Neuronal stem cell (in vitro differentiated cells): ENCODE data around the gene MICAL2.

Source experiments
- DNase-seq: peaks from one replicate; pipeline ENCODE4 v3.0.0-alpha.2; 2013; ENCODE audit warnings: low spot score
- H2AFZ ChIP-seq: one replicate; pipeline ENCODE4 v1.6.1; 2013; ENCODE audit warnings: mild to moderate bottlenecking, low read length, inconsistent platforms
- H2AK5ac ChIP-seq: 2 replicates; pipeline ENCODE4 v1.6.1; 2013; ENCODE audit warnings: low read depth, mild to moderate bottlenecking, inconsistent platforms, low read length, moderate library complexity, mixed read lengths
- H2BK120ac ChIP-seq: 2 replicates; pipeline ENCODE4 v1.6.1; 2013; ENCODE audit warnings: low read depth, mild to moderate bottlenecking, inconsistent platforms, low read length, moderate library complexity, mixed read lengths
- H2BK12ac ChIP-seq: one replicate; pipeline ENCODE4 v1.6.1; 2013; ENCODE audit warnings: low read length, inconsistent platforms
- H2BK15ac ChIP-seq: 2 replicates; pipeline ENCODE4 v1.6.1; 2013; ENCODE audit warnings: mild to moderate bottlenecking, low read length, inconsistent platforms, mixed read lengths
- H2BK5ac ChIP-seq: one replicate; pipeline ENCODE4 v1.6.1; 2013; ENCODE audit warnings: inconsistent platforms, mild to moderate bottlenecking, low read length, moderate library complexity
- H3K14ac ChIP-seq: one replicate; pipeline ENCODE4 v1.6.1; 2013; ENCODE audit warnings: low read length, inconsistent platforms
- H3K18ac ChIP-seq: 2 replicates; pipeline ENCODE4 v1.6.1; 2013; ENCODE audit warnings: low read length, inconsistent platforms
- H3K23ac ChIP-seq: 2 replicates; pipeline ENCODE4 v1.6.1; 2013; ENCODE audit warnings: low read depth, mild to moderate bottlenecking, mixed read lengths, low read length, inconsistent platforms; ENCODE audit not compliant: poor library complexity
- H3K27ac ChIP-seq: replicated peaks from 3 replicates; pipeline ENCODE4 v1.5.1; 2013; ENCODE audit warnings: low read length, inconsistent platforms
- H3K27me3 ChIP-seq, 3 experiments: 2 replicates each; pipeline ENCODE4 v1.6.1; 2013; ENCODE audit warnings: low read length in 3 of 3, mild to moderate bottlenecking in 2 of 3, inconsistent platforms in 1 of 3, low read depth in 1 of 3, mixed read lengths in 1 of 3, moderate library complexity in 1 of 3; ENCODE audit not compliant: control insufficient read depth in 3 of 3, insufficient read depth in 3 of 3
- H3K36me3 ChIP-seq, 2 donors: replicated peaks in 1 of 2; 2 replicates each; pipeline ENCODE4 v1.6.1; 2013; ENCODE audit warnings: low read length in 2 of 2; ENCODE audit not compliant: control insufficient read depth in 2 of 2, insufficient read depth in 2 of 2
- H3K4ac ChIP-seq: 2 replicates; pipeline ENCODE4 v1.6.1; 2013; ENCODE audit warnings: inconsistent platforms, mild to moderate bottlenecking, low read length, moderate library complexity
- H3K4me1 ChIP-seq, 2 donors: 1 replicate in 1 of 2; 2 replicates in 1 of 2; pipeline ENCODE4 v1.6.1; 2013; ENCODE audit warnings: low read length in 2 of 2, low read depth in 1 of 2; ENCODE audit not compliant: control insufficient read depth in 2 of 2, insufficient read depth in 1 of 2
- H3K4me2 ChIP-seq: one replicate; pipeline ENCODE4 v1.6.1; 2013; ENCODE audit warnings: mild to moderate bottlenecking, low read length, inconsistent platforms; ENCODE audit not compliant: insufficient read depth, poor library complexity, severe bottlenecking
- H3K4me3 ChIP-seq, 2 donors: 2 replicates each; pipeline ENCODE4 v1.5.1; 2013; ENCODE audit warnings: low read length in 2 of 2, mild to moderate bottlenecking in 2 of 2, inconsistent platforms in 1 of 2, moderate library complexity in 1 of 2
- H3K79me1 ChIP-seq: one replicate; pipeline ENCODE4 v1.6.1; 2013; ENCODE audit warnings: low read depth, mild to moderate bottlenecking, inconsistent platforms, low read length, moderate library complexity
- H3K9ac ChIP-seq: one replicate; pipeline ENCODE4 v1.6.1; 2013; ENCODE audit warnings: mild to moderate bottlenecking, low read depth, low read length, inconsistent platforms; ENCODE audit not compliant: poor library complexity
- H3K9me3 ChIP-seq, 2 donors: replicated peaks in 1 of 2; 2 replicates each; pipeline versions ENCODE3 to v1.6.1; 2013; ENCODE audit warnings: low read length in 2 of 2, mild to moderate bottlenecking in 2 of 2, inconsistent platforms in 1 of 2, low read depth in 1 of 2, mixed read lengths in 1 of 2, moderate library complexity in 1 of 2; ENCODE audit not compliant: control insufficient read depth in 2 of 2, insufficient read depth in 1 of 2
- H4K8ac ChIP-seq: one replicate; pipeline ENCODE4 v1.6.1; 2013; ENCODE audit warnings: low read depth, mild to moderate bottlenecking, inconsistent platforms, low read length, moderate library complexity
- H4K91ac ChIP-seq: one replicate; pipeline ENCODE4 v1.6.1; 2013; ENCODE audit warnings: low read length, low read depth, mild to moderate bottlenecking, inconsistent platforms; ENCODE audit not compliant: poor library complexity
- WGBS, 2 donors: extraction: QIAGEN DNeasy Blood & Tissue Kit; methylation state at CpG; one replicate each; pipeline ENCODE4 v1.1.7; 2013; ENCODE audit warnings: missing lambda C conversion rate in 2 of 2, mixed read lengths in 1 of 2; ENCODE audit not compliant: insufficient read length in 2 of 2, insufficient replicate concordance in 1 of 2; ENCODE audit errors: extremely low coverage in 2 of 2; 5-methylcytosine and 5-hydroxymethylcytosine counted together

MICAL2 gene

GRCh38 chr11:12186701-12187100 lies 76.3 kb downstream of the MICAL2 start:
- Histone ChIP-seq H4K8ac (peak overlapping the region; percentile 52), H3K79me1 (no peaks in the 10 kb centered on the region), H3K9me3 (no peaks in the 10 kb centered on the region), H3K14ac (peak overlapping the region; percentile 31), H2BK15ac (peak overlapping the region; percentile 43), H2AFZ (no peak overlapping the region), H3K23ac (peak overlapping the region; percentile 43), H3K4ac (no peak overlapping the region), H2BK12ac (peak overlapping the region; percentile 33), H3K9ac (no peak overlapping the region), H3K27me3 (no peaks in the 10 kb centered on the region), H3K4me2 (no peak overlapping the region), H3K18ac (peak overlapping the region; percentile 88), H4K91ac (no peak overlapping the region), H2BK5ac (no peak overlapping the region), H2AK5ac (no peak overlapping the region), H3K36me3 (no peaks in the 10 kb centered on the region), H3K4me1 (peaks cover 0 to 12% of the 10 kb centered on the region in 2 donors), H3K27ac (no peak overlapping the region), H3K4me3 (no peak overlapping the region), H2BK120ac (no peak overlapping the region)
- WGBS, 2 donors: no CpG with 5 or more reads among the region's 5 CpGs
- DNase-seq: no peak

GRCh38 chr11:12187399-12187798 lies 77.0 kb downstream of the MICAL2 start:
- H2AK5ac ChIP-seq: no peak overlapping the region
- no peak for DNase-seq
- H3K14ac ChIP-seq: no peak overlapping the region
- H2AFZ ChIP-seq: no peak overlapping the region
- peaks cover 0 to 12% of the 10 kb centered on the region in 2 donors for H3K4me1 ChIP-seq
- H3K9me3 ChIP-seq: no peaks in the 10 kb centered on the region
- H2BK15ac ChIP-seq: no peak overlapping the region
- no peak overlapping the region for H3K9ac ChIP-seq
- H3K23ac ChIP-seq: no peak overlapping the region
- H3K4ac ChIP-seq: no peak overlapping the region
- H3K4me2 ChIP-seq: no peak overlapping the region
- no peaks in the 10 kb centered on the region for H3K27me3 ChIP-seq
- H2BK12ac ChIP-seq: no peak overlapping the region
- H2BK5ac ChIP-seq: no peak overlapping the region
- no peak overlapping the region for H3K4me3 ChIP-seq
- no peaks in the 10 kb centered on the region for H3K36me3 ChIP-seq
- no peaks in the 10 kb centered on the region for H3K79me1 ChIP-seq
- H2BK120ac ChIP-seq: no peak overlapping the region
- H4K91ac ChIP-seq: no peak overlapping the region
- peak overlapping the region; percentile 55 for H3K18ac ChIP-seq
- H3K27ac ChIP-seq: no peak overlapping the region
- WGBS, 2 donors: no CpG with 5 or more reads among the region's 8 CpGs
- H4K8ac ChIP-seq: no peak overlapping the region

- H3K27ac ChIP-seq: no peak overlapping the region
These were observed 78.3 kb downstream of the MICAL2 start for GRCh38 chr11:12188548-12189317.

GRCh38 chr11:12189543-12190235 lies 79.3 kb downstream of the MICAL2 start:
- Histone ChIP-seq H4K91ac (no peak overlapping the region), H3K4me3 (no peak overlapping the region), H3K4me1 (peaks cover 0 to 6% of the 10 kb centered on the region in 2 donors), H3K18ac (no peak overlapping the region), H3K14ac (no peak overlapping the region), H2BK15ac (no peak overlapping the region), H3K4ac (no peak overlapping the region), H3K27me3 (no peaks in the 10 kb centered on the region), H3K9me3 (no peaks in the 10 kb centered on the region), H2BK120ac (no peak overlapping the region), H3K9ac (no peak overlapping the region), H2AFZ (no peak overlapping the region), H3K79me1 (no peaks in the 10 kb centered on the region), H2BK5ac (no peak overlapping the region), H2BK12ac (no peak overlapping the region), H3K27ac (no peak overlapping the region), H3K36me3 (no peaks in the 10 kb centered on the region), H3K23ac (no peak overlapping the region), H3K4me2 (no peak overlapping the region), H4K8ac (no peak overlapping the region), H2AK5ac (no peak overlapping the region)
- no peak for DNase-seq
- no CpG with 5 or more reads among the region's 8 CpGs for WGBS, 2 donors

More at GRCh38 chr11:12188548-12189317, 78.3 kb downstream of the MICAL2 start:
- Histone ChIP-seq H3K4me2 (no peak overlapping the region), H2AK5ac (no peak overlapping the region), H3K4me3 (no peak overlapping the region), H3K4me1 (peaks cover 0 to 6% of the 10 kb centered on the region in 2 donors), H2AFZ (no peak overlapping the region), H3K9me3 (no peaks in the 10 kb centered on the region), H3K18ac (no peak overlapping the region), H3K9ac (no peak overlapping the region), H3K14ac (no peak overlapping the region), H3K79me1 (no peaks in the 10 kb centered on the region), H2BK120ac (no peak overlapping the region), H4K91ac (no peak overlapping the region), H3K23ac (no peak overlapping the region), H3K4ac (no peak overlapping the region), H2BK12ac (no peak overlapping the region), H2BK5ac (no peak overlapping the region), H3K27me3 (no peaks in the 10 kb centered on the region), H3K36me3 (no peaks in the 10 kb centered on the region), H4K8ac (no peak overlapping the region), H2BK15ac (no peak overlapping the region)
- no CpG with 5 or more reads among the region's 3 CpGs for WGBS, 2 donors
- DNase-seq: no peak
